ENCODE data around the gene PPP1R1C.
A peak's percentile ranks its signal among the peaks of the same experiment; 100 is the strongest.

Gene PPP1R1C

DNA sequence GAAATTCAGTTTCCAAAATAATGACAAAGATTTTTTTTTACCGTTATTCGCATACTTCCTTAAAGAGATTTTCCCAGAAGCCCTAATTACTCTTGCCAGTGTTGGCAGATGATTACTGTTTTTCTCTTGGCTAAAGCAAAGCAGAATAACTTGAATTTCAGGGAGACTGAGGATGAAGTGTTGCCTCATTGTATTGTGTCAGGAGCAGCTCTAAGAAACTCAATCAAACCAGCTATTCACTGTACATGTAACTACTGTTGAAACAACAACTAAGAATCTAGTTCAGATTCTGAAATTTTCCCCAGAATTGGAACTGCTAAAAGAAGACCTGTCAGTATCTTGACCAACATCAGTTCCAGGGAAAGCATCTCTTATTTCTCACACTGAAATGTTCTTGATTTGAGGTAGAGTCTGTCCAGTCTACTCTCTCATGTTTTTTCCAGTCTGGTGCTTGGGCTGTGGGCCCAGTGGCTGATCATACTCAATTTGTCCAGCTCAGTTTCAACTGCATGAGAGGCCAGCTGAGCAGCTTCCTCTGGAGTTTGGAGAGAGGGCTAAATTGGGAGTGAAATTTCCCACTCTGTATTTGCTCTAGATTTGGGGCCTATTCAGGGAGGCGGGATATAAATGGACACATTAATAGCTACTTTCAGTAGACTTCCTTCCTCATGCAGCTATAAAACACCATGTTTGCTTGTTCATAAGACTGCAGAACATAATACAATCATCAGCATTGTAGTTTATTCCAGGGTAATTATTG, 78.5 kb downstream of the PPP1R1C start:
- DNase-seq, result no peak

DNA sequence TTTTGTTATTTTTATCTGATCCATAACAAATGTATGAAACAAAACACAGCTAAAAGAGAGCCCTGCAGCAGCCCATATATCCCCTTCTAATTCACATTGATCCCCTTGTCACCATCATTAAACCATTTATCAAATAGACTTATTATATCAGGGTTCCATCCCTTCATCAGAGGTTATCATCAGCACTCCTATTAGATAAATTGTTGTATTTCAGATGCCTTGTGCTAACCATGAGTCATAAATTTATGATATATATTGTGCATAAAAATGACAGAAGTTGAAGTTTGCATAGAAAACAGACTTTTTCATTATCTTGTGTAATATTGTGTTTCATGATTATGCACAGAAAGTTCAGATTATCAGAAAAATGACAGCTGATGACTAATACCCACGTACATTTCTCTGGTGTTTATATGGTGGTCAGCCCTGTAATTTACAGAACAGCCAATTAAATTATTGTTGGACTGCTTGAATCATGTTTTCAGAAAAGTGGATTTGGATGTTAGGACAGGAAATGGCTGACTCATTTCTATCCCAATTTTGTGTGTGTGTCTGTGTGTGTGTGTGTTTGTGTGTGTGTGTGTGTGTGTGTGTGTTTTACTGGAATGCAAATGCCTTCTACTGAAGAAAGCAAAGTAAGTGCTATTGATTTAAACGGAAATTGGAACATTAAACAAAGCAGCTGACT, 80.9 kb downstream of the PPP1R1C start:
- DNase-seq, result no peak

DNA sequence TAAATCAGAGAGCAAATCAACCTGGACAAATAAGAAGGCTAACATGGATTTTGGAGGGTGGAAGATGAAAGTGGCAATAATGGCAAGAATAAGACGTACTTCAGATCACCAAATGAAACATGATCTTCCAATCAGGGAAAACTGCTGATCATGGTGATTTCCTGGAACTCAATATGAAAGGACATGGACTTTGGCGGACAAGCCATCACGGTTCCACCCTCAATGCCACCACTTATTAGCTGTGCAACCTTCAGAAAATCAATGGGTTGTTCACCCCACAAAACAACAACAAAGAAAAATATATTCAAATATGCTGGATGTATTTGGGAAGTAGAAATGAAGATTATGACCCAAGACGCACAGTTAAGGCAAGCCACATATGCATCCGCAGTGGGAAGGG, 81.7 kb downstream of the PPP1R1C start:
- DNase-seq, result no peak

DNA sequence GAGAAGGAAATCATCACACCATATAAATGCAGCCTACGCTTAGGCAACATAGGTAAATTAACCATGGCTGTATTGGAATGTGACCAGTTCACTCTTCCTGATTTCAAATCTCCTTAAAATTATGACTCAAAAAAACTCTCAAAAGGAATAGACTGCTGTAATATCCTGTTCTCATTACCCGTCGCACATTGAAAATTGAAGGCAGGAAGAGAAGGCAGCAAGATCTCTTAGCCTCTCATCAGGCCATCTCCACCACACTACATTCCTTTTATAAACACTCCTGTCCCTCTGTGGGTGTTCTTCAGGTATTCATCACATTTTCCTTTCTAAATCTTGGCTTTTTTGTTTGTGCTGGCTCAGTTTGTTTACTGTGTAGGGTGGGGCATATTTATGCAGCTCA, 83.2 kb downstream of the PPP1R1C start:
- DNase-seq, result no peak

DNA sequence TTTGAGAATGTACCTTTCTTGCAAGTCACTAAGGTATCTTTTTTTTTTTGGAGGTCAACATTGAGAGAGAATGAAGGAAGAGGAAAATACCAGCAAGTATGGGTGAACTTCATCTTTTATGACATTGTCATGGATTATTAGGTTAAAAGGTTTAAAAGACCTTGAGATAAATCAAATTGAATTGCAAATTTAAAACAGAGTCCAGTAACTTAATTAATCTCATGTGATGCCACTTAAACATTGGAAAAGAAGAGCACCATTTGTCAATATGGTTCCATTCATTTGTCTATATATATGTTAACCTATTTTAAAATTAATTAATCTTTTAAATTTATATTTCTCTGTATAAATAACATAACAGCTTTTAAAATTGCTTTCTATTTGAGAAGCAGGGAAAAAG, 83.8 kb downstream of the PPP1R1C start:
- DNase-seq, result no peak

DNA sequence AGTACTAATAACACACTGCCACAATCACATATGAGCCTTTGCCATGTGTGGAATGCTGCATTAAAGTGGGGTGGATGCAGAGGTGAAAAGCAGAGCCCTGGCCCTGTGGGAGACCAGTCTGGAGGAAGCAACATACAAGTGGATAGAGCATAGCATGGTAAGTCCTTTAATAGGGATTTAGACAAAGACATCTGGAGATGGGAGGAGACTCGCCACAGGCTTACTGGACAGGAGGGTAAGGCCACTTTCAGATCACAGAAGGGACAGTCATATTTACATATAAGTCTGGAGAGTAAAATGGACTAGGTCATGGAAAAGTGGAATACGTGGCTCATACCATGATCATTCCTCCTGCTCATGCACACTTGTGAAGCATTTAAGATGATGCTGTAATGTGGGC, 84.3 kb downstream of the PPP1R1C start:
- no peak for DNase-seq

- no peak for DNase-seq
These were observed 85.1 kb downstream of the PPP1R1C start for GRCh38 chr2:182070736-182071135.

GRCh38 chr2:182072861-182073260, 87.2 kb downstream of the PPP1R1C start:
- no peak for DNase-seq

DNA sequence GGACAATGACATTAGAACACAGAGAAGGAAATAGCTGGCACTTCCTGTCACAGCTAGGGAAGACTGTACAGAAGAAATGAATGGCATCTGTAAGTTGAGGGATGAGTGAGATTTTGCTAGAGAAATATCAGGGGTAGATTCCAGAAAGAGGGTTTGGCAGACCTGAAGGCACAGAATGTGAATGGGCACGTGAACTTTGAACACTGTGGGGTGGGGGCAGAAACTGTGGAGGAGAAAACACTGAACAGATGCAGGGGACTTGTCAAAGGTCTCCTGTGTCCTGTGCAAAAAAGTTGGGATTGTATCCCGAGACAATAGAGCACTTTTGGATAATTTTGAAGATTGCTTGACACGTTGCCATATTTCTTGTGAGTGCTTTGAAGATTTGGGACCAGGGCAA, 88.0 kb downstream of the PPP1R1C start:
- DNase-seq, result no peak

DNA sequence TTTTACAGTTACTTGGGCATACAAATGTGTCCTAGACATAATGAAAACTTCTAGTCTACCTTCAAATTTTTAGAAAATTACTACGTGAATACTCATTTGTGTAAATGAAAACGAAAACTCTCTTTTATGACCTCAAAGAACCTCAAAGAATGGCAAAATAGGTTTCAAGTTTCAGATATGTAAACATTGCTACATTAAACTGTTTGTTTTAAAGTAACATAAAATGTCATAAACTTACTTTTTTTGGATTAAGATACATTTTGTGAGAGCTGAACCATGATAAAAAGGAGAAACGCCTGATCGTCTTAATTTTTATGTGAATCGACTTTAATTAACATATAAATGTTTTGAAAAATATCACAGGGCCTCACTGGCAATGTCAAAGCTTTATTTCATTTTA, 91.4 kb downstream of the PPP1R1C start:
- no peak for DNase-seq

- DNase-seq, result peak; percentile 99
These were observed 91.9 kb downstream of the PPP1R1C start for GRCh38 chr2:182077448-182078142.

DNA sequence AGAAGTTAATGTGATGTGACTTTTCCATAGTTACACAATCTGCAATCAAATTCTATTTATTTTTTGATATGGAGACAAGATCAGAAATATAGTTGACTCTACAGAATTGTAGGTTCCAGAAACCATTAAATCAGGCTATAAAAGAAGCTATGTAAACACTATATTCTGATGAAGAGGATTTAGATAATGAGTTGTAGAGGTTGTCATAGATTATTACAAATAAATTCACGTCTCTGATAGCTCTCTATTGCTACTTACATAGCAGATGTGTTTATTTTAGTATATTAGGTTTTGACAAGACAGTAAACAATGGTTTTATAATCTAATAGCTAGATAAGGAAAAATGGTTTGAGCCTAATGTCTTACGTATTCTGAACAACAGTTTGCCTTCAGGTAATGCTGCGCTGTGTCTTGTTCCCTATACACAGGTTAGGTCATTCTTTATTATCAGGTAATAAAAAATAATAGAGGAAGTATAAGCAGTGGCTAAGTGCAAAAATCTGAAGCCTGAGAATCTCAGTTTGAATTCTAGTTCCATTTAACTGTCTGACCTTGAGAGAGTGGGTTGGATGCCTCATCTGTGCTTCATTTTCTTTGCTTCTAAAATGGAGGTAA, 93.4 kb downstream of the PPP1R1C start:
- DNase-seq, result peak; percentile 95

DNA sequence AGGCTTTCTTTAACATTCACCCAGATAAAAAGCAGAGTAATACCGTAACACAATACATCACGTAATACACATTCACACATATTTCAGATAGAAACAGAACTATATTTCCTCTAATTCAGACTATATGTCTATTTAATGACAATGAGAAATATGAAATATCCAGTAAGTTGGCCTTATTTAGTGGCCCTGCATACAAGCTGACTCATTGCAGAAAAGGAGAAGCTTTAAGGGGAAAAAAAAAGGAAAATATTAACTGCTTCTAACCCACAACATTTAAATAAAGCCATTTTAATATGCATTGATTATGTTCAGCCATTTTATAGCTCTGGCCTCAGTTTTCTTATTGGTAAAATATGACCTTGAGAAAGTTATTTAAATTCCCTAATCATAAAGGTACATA, 94.8 kb downstream of the PPP1R1C start:
- no peak for DNase-seq

GRCh38 chr2:182081602-182082260, 96.1 kb downstream of the PPP1R1C start:
- DNase-seq, result peak; percentile 43

- DNase-seq, result no peak
These were observed 103.1 kb downstream of the PPP1R1C start for GRCh38 chr2:182088681-182089320.

GRCh38 chr2:182090486-182090885, 104.8 kb downstream of the PPP1R1C start:
- DNase-seq, result no peak

DNA sequence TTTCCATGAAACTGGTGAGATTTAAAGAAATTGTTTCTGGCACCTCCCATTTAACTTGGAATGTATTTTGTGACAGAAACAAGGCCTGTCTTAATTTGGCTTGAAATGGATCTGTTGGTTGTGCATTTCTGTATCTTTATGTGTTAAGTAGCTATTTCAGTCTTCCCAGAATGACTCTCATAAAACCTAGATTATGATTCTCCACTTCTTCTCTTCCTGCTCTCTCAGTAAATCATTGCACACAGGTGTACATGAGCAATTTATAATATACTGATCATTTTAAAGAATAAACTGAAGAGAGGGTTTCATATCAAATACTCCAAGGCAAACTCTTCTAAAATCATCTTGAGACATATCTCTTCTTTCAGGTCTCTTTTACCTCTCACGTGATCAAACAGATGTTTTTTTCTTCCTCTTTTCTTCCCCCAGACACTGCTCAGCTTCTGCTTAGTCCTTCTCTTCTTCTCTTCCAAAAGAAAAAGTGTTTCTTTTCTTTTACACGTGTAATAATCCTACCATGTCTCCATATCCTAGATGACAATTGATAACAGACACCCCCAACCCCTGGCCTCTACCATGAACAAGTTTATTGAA, 112.0 kb downstream of the PPP1R1C start:
- no peak for DNase-seq

DNA sequence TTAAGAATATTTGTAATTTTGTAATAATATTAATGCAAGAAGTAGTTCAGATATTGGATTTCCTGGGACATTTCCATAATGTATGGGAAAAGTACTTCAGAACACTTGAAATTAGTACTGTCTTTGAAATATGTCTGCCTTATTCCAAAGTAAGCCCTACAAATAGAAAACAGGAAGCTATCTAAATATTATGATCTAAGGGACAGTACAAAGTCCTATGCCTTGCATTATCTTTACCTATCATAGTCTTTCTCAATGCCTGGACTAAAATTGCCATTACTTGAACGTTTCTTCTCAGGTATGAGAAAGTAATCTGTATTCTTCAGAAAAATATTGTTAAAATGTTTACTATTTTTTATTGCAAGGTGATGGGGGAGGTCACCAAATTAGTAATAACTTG, 113.0 kb downstream of the PPP1R1C start:
- DNase-seq, result no peak

DNA sequence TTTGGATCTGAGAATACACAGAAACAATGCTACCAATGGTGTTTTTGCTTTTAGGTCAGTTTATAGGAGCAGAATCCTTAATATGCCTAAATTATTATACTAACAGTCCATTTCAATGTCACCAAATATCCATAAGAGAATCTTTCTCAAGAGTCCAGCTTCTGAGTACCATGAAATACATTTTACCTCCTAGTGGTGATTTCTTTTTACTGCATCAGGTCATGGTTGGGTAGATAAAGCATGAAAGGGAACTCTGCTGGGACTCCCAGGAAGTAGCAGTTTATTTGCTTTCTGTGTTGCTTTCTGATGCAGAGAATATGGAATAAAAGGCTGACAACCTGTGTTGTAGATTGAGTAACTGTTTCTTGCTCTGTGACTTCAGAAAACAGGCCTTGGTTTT, 115.6 kb downstream of the PPP1R1C start:
- no peak for DNase-seq

GRCh38 chr2:182103526-182103925, 117.9 kb downstream of the PPP1R1C start:
- no peak for DNase-seq

DNA sequence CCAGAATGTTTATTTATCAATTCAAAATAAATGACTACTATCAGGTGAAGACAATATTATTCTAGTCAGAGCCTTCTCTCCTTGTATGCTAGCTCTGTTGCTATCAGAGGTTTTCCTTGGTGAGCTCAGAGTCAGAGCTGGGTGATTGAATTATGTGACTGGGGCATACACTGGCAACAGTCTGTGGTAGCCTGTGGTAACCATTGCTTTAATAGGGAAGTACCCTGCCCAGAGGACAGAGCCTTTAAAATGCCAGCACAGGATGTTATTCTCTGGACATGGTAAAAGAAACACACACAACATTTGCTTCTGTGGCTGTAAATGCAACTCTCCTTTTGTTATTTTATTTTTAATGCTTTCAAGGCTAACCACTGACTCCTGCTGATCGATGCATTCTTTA, 124.7 kb downstream of the PPP1R1C start:
- no peak for DNase-seq

DNA sequence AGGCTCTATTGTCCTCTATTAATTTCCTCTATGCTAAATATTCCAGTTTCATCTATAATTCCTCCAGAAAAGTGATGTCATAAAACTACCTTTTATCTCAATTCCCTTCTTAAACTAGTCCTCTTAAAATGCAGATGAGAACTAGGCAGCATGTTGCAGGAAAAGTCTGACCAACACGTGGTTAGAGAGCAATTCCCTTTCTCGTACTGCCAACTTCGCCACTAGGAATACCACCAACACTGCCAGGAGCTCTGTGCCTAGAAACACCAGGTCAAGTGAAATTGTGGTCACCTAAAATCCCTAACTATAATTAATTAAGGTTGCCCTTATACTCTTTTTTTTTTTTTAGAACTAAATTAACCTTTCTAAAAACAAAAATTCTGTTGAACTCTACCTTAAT, 127.7 kb downstream of the PPP1R1C start:
- no peak for DNase-seq
